NCI-H2196 (cell line): ENCODE measurements around the gene EVA1B.

ENCODE experiments used
- DNase-seq: peaks from one replicate; lab custom pipeline; 2025; ENCODE audit not compliant: unreplicated experiment; lab: John Stamatoyannopoulos, UW

EVA1B gene

GRCh38 chr1:36284061-36284460 lies 39.4 kb downstream of the EVA1B start:
- no peak for DNase-seq

DNA sequence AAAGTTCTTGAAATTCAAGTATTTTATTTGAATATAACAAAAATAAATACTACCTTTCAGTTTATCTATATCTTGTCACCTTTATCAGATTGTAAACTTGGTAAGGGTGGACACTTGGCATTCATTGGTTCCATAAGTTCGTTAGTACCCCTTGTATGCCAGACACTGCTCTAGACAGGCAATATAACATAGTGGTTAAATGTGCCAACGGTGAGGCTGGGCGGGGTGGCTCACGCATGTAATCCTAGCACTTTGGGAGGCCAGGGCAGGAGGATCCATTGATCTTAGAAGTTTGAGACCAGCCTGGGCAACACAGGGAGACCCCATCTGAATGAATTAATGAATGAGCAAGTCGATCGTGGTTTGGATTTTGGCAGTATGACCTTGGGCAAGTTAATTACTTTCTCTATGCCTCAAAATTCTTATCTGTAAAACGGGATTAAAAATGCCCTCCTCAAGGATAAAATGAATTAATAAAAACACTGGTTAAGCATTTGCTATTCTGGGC lies 43.6 kb downstream of the EVA1B start:
- DNase-seq: no peak

GRCh38 chr1:36279110-36279788 lies 44.2 kb downstream of the EVA1B start:
- DNase-seq: no peak

GRCh38 chr1:36276688-36277087 lies 46.8 kb downstream of the EVA1B start:
- no peak for DNase-seq

DNA sequence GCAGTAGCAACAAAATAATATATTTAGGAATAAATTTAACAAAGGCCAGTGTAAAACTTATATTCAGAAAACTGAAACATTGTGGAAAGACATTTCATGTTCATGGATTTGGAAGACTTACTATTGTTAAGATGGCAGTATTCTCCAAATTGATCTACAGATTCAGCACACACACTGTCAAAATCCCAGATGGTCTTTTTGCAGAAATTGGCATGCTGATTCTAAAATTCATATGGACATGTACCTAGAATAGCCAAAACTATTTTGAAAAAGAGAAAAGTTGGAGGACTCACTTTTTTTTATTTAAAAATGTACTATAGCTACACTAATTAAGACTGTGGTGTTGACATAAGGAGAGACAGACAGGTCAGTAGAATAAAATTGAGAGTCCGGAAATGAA lies 49.2 kb downstream of the EVA1B start:
- DNase-seq: no peak

GRCh38 chr1:36273024-36273423 lies 50.4 kb downstream of the EVA1B start:
- no peak for DNase-seq
